G401.6 (cell line): Measurements from ENCODE around the gene RIMBP3C.
"Not testable (repeated sequence)": the region's sequence is repeated elsewhere in the genome, so short reads cannot be mapped to it uniquely, and the experiment has no call there.

Source experiments
- FAIRE-seq: peaks from 2 replicates; lab custom pipeline; 2012; peaks lifted over from hg19 to GRCh38; lab: Jason Lieb, UNC

Gene RIMBP3C

DNA sequence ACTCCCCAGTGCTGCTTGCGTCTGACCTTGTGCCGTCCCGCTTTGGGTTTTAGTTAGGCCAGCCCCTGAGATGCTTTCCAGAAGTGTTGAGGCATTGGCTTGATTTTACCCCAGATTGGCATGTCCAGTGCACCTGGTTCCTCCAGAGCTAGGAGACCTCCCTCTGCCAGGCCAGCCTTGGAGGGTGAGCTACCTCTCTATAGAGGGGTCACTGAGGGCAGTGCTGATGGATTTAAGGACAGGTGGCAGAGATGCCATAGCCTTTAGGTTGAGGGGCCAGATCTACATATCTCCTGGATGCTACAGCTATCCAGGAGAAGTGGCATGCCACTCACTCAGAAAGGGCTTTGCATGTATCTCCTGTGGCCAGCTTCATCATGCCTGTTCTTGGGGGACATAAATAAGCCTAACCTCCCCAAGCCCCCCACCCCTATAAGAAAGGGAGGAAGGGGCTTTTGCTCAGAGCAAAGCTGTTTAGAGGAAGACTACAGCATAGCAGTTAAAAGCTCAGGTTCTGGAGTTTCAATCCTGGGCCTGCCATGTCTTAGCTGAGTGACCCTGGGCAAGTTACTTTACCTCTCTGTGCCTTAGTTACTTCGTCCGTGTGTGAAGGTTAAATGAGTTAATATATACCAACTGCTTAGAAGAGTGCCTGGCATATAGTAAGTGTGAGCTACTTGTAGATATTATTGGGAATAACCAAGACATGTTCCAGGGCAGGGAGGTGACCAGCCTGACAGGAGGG lies 22.7 kb upstream of the RIMBP3C start:
- FAIRE-seq: no peak

DNA sequence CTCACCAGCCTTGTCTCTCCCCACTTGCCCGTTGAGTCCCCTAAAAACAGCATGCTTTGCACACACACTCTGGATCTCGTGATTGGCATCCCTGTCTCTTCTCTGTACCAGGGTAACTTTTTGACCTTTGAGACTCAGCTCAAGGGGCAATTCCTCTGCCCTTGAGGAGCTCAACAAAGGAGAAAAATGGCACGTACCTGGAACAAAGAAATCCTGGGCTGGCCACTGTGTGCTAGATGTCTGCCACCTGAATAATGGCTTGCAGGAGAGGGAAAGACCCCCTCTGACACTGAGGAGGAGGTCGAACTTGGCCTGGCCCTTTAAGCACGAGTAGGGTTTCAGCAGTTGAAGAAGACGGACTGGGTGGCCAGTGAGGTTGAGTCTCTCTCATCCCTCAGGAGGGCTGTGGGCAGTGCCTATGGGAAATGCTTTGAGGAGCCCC lies 22.1 kb upstream of the RIMBP3C start:
- no peak for FAIRE-seq

DNA sequence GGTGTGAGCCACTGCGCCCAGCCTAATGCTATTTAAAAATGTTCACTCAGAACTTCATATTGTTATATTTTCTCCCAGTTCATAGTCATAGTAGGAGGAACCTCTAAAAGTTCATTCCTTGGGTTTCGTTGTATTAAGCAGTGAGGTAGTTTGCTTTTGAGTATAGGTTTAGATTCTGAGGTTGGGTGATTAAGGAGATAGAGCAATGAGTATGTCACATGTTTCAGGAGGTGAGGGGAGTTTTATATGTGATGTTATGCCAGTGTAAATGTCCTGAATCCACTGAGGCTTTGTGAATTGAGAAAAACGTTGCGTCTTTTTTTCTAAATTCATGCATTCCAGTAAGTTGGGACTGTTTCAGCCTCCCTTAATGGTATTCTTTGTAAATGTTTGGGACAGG lies 20.4 kb upstream of the RIMBP3C start:
- FAIRE-seq: no peak

DNA sequence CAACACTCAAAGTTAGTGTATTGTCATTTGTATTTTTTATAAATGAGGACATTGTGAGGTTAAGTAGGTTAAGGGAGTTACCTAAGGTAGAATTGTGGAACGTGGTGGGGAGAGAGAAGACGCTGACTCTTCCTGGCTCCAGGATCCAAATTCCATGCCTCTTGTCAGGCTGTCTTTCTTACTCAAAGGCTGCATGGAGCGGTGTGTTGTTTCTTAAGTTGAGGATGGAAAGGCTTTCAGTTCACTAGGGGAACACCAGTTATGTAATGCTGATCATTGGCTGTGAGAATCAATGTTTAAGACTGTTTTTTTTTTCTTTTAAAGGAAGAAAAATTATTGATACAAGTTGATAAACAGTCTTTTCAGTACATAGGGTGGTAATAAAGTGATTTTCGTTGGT lies 19.1 kb upstream of the RIMBP3C start:
- no peak for FAIRE-seq

DNA sequence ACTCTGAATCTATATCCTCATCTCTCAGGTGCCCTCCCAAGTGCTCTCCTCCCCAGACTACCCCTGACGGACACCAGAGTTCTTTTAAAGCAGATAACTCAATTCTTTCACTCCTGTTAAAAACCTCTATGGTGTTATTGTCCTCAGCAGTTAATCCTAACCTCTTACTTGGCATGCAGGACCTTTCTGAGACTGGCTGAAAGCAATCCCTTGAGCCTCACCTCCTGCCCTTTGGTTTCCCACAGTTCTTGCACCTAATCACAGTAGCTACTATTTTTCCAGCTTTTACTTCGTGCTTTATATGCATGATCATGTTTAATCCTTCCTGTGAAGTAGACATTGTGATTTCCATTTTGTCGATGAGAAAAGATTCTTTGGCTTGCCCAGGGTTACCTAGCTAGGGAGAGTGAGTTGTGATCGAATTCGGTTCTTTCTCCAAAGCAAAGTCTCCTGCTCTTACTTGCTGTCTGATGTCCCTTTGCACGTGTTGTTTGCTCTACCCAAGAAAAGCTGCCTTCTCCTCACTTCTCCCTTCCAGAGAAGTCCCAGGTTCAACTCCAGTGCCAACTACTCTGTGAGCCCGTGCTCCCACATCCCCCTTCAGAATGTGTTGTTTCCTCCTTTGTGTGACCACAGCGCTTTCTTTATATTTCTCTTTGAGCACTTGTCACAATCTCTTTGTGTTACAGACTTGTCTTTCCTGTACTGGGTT lies 18.4 kb upstream of the RIMBP3C start:
- no peak for FAIRE-seq

DNA sequence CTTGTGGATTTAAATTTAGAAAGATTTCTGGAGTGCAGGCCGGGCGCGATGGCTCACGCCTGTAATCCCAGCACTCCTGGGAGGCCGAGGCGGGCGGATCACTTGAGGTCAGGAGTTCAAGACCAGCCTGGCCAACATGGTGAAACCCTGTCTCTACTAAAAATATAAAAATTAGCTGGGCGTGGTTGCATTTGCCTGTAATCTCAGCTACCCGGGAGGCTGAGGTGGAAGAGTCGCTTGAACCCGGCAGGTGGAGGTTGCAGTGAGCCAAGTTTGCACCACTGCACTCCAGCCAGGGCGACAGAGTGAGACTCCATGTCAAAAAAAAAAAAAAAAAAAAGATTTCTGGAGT lies 17.8 kb upstream of the RIMBP3C start:
- not testable (repeated sequence) for FAIRE-seq

DNA sequence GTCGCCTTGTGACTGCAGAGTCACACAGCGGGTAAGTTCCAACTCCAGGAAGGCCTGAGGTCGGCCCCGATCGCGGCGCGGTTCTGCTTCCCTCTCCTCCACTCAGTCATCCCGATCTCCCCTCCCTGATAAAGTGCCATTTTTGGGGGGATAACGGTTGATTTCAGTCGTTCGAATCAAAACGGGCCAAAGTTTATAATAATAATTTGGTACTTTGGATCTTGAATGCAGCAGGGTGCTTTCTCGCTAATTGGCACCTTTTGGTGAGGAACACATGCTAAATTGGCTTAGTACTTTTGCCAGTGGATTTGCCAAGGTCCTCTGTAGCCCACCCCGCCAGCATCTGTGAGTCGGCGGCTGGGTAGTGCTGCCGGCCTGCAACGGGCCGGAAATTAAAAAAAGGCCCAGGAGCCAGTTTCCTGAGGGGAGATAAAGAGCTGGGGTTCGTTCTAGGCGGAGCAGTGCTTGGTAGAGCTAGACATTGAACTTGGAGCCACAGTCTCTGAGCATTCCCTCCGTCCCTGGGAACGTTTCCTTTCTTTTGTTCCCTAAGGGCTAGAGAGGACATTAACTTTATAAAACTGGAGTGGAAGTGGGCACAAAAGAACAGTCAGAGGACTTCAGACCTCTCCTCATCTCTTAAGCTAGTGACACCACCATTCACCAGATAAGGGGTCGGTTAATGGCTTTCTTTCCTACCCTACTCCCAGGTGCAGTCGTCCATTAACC lies 17.2 kb upstream of the RIMBP3C start:
- FAIRE-seq: no peak

DNA sequence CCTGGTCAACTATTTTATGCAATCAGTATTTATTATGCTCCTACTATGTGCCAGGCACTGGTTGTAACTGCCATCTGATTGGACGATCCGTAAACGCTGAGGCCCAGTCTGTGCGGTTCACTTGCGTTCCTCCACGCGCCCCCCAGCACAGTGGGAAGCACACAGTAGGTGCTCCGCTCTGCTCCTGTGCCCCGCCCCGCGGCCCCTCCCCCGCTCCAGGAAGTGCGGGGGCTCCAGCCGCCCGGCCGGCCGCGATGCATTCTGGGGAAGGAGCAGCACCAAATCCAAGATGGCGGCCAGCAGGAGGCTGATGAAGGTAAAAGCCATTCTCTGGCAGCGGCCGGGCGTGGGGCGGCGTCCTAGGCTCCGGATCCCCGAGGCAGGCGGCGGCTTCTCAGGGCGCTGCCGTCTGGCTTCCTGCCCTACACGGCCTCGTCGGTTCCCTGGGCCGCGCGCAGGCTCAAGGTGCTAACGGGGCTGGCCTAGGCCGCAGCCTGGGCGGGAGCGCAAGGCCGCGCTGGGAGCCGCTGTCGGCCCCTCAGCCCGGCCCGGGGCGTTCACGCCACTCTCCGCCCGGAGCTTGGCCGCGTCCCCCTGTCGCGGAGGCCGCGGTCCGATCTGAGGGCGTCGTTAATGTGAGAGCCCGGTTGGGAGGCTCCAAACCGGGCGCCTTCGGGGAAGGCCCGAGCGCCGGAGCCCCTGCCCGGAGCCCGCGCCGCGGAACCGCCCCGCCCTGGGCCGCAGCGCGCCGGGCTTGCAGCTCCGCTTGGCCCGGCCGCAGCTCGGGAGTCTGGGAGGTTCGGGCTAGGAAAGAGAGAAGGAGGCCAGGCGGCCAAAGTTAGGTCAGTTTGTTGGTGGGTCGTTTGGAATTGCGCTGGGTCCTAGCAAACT lies 16.4 kb upstream of the RIMBP3C start, which contains the start of gene UBE2L3:
TSS of gene UBE2L3 (plus strand) at position 259 of the 891 bp plus-strand sequence. CDS start at position 290, 31 bp downstream.
- FAIRE-seq: no peak

DNA sequence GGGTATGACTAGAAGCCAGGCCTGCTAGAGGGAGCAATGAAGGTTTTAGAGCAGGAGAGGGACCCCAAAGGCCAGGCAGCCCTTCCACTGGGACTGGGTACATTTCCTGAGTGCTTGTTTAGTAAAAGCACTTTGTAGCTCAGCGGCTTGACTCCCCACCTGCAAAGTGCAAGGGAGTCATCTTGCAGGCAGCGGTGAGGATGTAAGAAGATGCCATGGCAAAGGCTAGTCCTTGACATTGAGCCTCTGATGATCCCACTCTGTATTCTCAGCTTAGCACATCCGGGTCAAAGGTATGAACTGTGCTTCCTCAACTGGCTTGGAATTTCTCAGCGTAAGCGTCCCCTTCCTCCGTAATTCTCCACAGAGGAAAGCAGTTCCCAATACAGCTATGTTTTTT lies 13.2 kb upstream of the RIMBP3C start:
- FAIRE-seq: no peak

DNA sequence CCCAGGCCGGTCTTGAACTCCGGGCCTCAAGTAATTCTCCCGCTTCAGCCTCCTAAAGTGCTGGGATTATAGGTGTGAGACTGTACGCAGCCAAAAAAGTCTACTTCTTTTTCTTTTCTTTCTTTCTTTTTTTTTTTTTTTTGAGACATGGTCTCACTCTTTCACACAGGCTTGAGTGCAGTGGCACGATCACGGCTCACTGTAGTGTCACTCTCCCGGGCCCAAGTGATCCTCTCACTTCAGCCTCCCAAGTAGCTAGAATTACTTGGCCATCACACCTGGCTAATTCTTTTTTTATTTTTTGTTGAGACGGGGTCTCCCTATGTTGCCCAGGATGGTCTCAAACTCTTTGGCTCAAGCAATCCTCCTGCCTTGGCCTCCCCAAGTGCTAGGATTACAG lies 12.7 kb upstream of the RIMBP3C start:
- no peak for FAIRE-seq

DNA sequence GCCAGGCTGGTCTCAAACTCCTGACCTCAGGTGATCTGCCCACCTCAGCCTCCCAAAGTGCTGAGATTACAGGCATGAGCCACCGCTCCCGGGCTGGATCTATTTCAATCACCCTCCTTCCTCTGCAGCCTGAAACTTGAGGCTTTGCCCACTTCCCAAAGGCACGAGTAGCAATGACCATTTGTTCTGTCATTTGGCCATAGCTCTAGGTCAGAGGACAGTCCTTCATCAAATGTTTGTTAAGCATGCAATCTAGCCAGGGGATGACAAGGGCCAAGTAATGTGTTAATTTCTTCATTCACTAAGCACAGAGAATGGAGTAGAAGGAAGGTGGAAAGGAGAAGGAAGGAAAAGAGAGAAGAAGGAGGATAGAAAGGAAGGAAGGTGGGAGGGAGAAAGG lies 9.4 kb upstream of the RIMBP3C start:
- FAIRE-seq: not testable (repeated sequence)

DNA sequence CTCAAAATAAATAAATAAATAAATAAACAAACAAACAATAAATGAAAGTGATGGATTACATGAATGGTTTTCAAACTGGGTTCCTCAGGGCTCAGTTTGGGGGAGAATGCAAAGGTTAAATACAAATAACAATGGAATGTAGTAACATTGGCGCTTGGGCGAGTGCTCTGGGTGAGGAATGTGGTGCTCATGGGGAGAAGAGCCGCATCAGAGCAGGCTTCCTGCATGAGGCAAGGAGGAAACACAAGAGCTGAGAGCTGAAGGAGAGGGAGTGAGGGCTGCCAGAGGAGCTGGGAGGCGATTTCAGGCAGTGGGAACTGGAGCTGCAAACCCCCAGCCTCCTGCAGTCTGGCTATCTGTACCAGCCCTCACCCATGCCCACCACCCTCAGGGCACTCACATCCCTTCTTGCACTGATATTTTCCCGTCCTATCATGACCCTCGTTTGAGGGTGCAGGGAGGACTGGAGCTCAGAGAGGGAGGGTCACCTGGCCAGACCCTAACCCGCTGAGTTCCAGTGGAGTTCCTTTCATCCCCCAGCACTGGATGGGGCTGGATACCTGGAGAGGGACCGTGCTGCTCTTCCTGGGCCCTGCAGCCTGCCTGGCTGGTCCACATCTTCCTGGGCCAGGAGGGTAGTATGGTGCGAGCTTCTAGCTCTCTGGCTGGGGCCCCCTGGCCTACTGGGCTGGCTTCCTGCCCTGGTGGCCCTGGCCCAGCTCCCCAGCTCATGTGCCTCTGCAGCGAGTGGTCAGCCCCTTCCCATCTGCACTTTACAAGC lies 8.3 kb upstream of the RIMBP3C start:
- FAIRE-seq: not testable (repeated sequence)

DNA sequence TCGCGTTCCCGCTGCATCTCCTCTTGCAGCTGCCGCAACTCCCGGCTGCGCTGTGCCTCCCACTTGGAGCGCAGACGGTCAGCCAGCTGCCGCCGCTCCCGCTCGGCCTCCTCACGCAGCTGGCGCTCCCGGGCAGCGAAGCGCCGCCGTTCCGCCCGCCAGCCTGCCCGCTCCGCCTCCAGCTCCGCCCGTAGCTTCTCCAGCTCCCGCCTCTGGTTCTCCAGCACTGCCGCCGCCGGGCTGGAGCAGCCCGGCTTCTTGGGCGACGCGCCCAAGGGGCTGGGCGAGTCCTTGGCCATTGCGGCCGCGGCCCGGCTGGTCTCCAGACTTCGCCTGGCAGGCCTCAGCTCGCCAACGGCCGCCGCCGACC lies 598 bp downstream of the RIMBP3C start:
- not testable (repeated sequence) for FAIRE-seq

DNA sequence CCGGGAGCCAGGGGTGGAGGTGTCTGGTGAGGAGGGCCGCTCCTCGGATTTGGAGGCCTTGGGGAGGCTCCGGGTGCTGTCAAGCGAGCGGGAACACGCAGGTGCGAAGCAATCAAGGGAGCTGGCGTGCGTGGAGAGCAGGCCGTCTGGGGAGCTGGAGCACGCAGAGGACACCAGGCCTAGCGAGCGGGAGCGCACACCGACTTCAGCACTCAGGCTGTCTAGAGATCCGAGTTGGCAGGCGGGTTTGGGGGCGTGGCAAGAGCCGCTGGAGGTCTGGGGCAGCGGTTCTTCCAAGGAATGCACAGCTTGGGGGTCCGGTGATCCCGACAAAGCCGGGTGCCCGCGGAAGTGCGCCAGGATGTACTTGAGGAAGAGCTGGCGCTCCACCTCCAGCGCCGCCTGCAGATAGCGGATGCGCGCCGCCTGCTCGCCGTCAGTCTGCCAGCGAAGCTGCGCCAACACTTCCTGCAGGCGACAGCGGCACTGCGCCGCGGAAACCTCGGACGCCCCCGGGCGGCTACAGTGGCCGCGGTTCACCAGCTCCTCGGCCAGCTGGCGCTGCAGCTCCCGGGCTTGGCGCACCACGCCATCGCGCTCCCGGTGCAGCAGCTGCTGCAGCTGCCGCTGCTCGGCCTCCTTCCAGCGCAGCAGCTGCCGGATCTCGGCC lies 1.1 kb downstream of the RIMBP3C start:
- FAIRE-seq: not testable (repeated sequence)

DNA sequence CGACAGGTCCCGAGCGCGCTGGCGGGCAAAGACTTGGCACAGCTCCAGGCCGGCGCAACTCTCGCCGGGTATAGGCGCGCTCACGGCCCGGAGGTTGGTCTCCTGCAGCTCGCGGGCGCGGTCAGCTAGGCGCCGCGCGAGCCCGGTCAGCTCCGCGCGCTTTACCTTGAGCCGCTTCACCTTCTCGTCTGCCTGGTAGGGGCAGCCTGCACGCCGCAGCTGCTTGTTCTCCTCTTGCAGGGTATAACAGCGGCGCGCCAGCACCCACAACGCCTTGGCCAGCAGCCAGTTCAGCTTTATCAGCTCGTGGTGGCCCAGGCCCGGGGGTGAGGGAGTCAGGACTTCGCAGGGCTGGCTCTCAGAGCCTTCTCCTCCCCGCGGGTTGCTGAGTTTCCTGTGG lies 1.7 kb downstream of the RIMBP3C start:
- not testable (repeated sequence) for FAIRE-seq

DNA sequence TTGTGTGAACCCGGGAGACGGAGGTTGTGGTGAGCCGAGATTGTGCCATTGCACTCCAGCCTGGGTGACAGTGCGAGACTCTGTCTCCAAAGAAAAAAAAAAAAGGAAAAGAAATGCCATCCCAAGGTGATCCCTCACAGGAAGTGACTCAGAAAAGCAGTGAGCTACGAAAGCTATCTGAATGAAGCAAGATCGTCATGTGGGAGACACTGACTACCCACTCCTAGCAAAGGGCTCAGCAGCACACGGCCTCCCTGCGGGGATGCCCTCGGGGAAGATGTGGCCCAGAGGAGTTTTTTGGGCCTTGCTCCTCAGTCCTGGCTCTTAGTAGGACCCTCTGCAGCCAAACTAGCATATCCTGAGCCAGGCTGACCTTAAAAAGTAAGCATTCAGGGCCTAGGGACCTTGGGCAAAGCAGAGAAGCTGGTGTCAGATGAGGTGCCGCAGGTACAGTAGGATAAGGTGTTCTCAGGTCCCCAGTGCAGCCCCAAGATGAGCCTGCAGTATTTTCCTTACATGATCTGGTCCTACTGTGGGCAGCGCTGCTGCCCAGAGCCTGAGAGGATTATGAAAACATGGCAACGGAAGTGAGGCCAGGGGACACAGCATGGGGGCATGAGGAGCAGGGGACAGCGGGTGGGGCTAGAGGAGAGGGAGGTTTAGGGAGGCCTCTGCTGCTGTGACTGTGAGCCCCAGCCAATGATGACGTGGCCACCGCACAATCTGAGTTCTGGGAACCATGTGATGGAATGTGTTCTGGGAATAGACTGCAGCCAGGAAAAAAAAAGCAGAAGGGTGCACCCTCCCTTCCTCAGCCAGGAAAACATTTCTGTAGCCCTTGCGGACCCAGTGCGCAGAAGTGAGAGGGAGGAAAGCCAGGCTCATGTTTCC lies 6.6 kb downstream of the RIMBP3C start:
- FAIRE-seq: not testable (repeated sequence)

DNA sequence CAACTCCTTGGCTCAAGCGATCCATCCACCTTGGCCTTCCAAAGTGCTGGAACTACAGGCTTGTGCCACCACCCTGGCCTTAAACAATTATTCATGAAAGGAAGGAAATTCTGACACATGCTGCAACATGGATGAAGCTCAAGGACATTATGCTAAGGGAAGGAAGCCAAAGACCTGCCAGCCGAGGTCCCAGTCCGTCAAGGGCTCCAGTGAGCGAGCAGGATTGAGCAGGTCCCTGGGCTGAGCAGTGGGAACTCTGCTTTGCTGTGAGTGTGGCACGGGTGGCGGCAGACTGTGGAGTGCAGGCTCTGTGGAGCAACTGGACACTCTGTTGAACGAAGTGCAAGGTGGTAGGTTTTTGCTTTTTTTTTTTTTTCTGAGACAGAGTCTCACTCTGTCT lies 11.4 kb downstream of the RIMBP3C start:
- not testable (repeated sequence) for FAIRE-seq

DNA sequence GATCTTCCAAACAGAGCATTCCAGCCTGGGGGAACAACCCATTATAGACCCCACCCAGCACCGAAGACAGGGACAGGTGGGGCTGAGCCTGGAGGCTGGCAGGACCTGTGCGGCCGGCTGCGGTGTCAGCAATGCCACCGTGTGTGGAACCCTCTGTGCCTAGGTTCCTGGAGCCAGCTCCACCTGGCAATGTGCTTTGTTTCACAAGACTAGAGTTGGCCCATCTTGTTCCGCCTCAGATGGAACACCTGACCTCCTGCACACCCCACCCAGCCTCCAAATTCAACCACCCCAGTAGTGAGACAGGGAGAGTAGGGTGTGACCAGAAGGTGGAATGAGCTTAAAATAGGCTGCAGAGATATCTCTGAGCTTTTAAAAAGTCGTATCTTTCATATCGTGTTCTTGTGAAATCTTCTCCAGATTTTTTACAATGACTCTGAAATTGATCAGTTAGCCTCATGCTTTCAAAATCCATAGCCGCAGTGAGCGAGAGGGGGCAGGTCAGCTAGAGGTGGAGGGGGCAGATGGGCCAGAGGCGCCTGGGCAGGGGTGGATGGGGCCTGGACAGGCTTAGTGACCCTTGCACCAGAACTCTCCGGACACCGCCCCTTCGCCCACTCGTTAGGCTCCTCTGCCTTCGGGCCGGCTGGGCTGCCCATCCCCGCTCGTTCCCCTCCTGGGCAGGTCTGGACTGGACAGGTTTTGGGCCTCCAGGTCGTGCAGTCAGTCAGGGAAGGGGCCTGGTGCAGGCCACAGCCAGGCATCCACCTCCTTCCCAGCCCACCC lies 18.2 kb downstream of the RIMBP3C start:
- not testable (repeated sequence) for FAIRE-seq

DNA sequence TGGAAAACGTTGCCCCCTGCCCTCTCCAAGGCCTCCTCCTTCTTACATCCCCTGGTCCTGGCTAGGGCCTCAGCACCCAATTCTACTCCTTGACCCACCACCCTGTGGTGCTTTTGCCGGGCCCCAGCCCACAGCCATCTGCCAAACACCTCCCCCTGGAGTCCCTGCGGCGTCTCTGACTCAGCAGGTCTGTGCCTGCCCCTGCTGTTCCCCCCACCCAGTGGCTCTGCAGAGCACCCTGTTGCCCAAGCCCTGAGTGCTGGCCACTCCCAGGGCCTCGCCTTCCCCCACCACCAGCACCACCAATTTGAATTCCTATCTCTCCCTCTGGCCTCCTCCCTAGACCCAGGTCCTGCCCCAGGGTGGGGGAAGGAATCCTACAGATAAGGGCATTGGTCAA lies 19.7 kb downstream of the RIMBP3C start:
- FAIRE-seq: not testable (repeated sequence)
